K562 treated with DMSO at 1 percent for 4 hours (cell line): Measurements from ENCODE around the gene ZNF594. TPM values are rescaled to one million over a fixed set of nuclear protein-coding genes. Genes with fewer than 3 reads are reported as not detected.

Experiments used
- total RNA-seq: library from RNA; unstranded; fragments of 300-600 nt; gene quantifications from 2 replicates; pipeline ENCODE4 v1.2.3, GENCODE V29; 2022; ENCODE audit not compliant: insufficient read depth

ZNF594 gene
- total RNA-seq, result 3.5 and 4.2 TPM in 2 replicates

DNA sequence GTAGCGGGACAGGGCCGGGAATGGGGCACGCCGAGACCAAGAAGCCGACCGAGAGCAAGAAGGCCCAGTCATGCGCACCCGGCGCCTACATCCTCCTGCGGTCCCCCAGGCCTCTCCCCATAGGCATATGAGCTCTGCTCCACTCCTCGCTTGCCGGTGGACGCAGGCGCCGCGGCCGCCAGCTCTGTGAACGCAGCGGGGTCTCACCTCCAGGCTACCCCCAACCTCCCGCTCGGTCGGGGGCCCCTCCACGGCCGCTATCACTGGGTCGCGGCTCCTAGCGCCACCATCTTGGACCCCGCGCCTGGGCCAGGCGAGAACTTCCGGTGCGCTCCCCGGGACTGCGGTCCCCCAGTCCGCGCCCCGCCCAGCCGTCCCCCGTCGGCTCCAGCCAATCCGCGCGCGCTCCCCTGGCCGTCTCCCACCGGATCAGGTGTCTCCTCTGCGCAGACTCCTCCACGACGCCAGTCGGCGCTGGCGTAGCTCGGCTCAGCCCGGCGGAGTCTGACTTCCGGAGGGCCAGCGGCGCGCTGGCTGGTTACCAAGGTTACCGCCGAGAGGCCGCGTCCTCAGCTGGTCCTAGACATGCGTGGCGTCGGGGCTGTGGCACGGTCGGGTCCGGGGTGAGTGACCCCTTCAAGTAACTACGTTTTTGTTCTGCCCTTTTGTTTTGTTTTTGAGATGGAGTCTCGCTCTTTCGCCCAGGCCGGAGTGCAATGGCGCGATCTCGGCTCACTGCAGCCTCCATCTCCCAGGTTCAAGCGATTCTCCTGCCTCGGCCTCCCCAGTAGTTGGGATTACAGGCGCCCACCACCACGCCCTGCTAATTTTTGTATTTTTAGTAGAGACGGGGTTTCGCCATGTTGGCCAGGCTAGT lies at the start of gene ZNF594:
Gene ZNF594, minus strand, starts transcription at position 328 of the 877 bp plus-strand sequence. CDS start 7,612 bp downstream, outside the sequence.

DNA sequence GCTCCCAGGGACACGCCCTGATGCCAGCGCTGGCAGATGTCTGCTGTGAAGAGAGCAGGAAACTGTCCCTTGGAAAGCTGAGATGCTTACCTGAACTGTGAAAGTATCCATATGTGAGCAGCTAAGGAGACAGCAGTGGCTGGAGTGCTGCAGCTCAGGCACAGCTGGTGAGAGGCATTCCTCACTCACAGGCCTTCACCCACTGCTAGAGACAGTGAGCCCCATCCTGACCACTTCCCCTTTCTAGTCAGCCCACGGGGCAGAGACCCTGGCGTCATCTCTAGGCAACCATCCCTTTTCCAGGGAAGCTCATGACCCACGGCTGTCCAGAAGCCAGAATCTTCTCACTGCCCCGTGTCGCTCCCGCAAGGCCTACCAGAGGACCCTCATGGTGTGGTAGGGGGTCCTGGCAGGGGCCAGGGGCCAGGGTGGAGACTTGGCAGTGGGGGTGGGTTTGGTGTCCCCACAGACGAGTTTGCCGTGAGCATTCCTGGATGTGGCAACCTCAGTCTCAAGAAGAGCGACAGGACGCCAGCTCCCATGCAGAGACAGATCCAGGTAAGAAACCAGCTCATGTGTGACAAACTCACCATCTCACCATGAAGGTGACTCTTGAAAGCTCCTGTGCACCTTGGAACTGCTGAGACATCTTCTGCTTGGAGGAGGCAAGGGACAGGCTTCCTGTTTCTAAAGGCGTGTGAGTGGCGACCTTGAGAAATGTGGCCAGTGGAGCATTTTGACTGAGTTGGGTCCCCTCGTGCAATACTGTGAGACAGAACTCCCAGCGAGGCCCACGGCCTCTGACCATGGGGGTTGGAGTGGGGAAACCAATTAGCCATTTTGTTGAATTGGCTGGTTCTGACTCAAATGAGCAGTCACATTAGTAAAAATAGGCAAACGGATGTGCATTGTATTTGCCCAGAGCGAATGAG lies 43.2 kb upstream of the ZNF594 start, which contains the start of gene SCIMP:
Gene SCIMP, minus strand, starts transcription at position 216 of the 932 bp plus-strand sequence. Its CDS starts 105 bp downstream, at position 111.

Other genes starting within 250 kb of the ZNF594 start
- 558 and 653 TPM in 2 replicates for gene PFN1, start 243.3 kb downstream of the ZNF594 start, total RNA-seq
- gene ENO3, start 240.7 kb downstream of the ZNF594 start, total RNA-seq, result 19.1 and 33.4 TPM in 2 replicates
- gene SPAG7, start 224.1 kb downstream of the ZNF594 start, total RNA-seq, result 30.6 and 35.7 TPM in 2 replicates
- gene CAMTA2, start 204.2 kb downstream of the ZNF594 start, total RNA-seq, result 17.0 and 18.7 TPM in 2 replicates
- not detected in 2 replicates for gene INCA1, start 194.3 kb downstream of the ZNF594 start, total RNA-seq
- gene KIF1C, start 193.9 kb downstream of the ZNF594 start, total RNA-seq, result 10.5 and 12.7 TPM in 2 replicates
- gene SLC52A1, start 156.4 kb downstream of the ZNF594 start, total RNA-seq, result not detected in 2 replicates
- not detected in 2 replicates for gene ZFP3, start 113.4 kb downstream of the ZNF594 start, total RNA-seq
- gene ZNF232, start 80.0 kb downstream of the ZNF594 start, total RNA-seq, result 4.0 TPM in 2 replicates
- not detected in 2 replicates for gene USP6, start 75.8 kb downstream of the ZNF594 start, total RNA-seq
- gene SCIMP, start 43.0 kb upstream of the ZNF594 start, total RNA-seq, result not detected in 2 replicates
- 11.0 and 17.3 TPM in 2 replicates for gene RABEP1, start 90.4 kb upstream of the ZNF594 start, total RNA-seq
- gene NUP88, start 227.8 kb upstream of the ZNF594 start, total RNA-seq, result 40.3 and 45.6 TPM in 2 replicates
- gene RPAIN, start 228.3 kb upstream of the ZNF594 start, total RNA-seq, result 22.8 and 24.2 TPM in 2 replicates
- gene C1QBP, start 247.3 kb upstream of the ZNF594 start, total RNA-seq, result 188 and 197 TPM in 2 replicates